ENCODE measurements around the gene CTRB1. TPM values are rescaled to one million over a fixed set of nuclear protein-coding genes. Genes with fewer than 3 reads are reported as not detected.

Gene CTRB1
- polyA plus RNA-seq (2012; ENCODE audit: missing spikeins), result not detected

- peak; percentile 42 for DNase-seq (ENCODE audit: insufficient read length)
- TF ChIP-seq POLR2A (IDR thresholded peaks at IDR 0.05; ENCODE audit: low read depth, low read length) (no peak), POLR2AphosphoS5 (IDR thresholded peaks at IDR 0.05; ENCODE audit: low read depth, low read length) (no peak), TAF1 (IDR thresholded peaks at IDR 0.05; ENCODE audit: borderline replicate concordance, low read depth, low read length) (no peak)
- no peak for FAIRE-seq
These were observed at the start of gene CTRB1 for GRCh38 chr16:75218256-75219076. Gene CTRB1, plus strand, starts transcription at chr16:75218988. Its CDS starts 20 bp downstream, at chr16:75219008.

- DNase-seq (ENCODE audit: insufficient read length) (no peak), FAIRE-seq (no peak)
- TF ChIP-seq POLR2A (IDR thresholded peaks at IDR 0.05; ENCODE audit: low read depth, low read length), result no peak
These were observed 48.8 kb upstream of the CTRB1 start for GRCh38 chr16:75169899-75170405.

- TF ChIP-seq TAF1 (IDR thresholded peaks at IDR 0.05; ENCODE audit: borderline replicate concordance, low read depth, low read length) (no peak), POLR2AphosphoS5 (IDR thresholded peaks at IDR 0.05; ENCODE audit: low read depth, low read length) (no peak), POLR2A (IDR thresholded peaks at IDR 0.05; ENCODE audit: low read depth, low read length) (no peak)
- FAIRE-seq (no peak), DNase-seq (ENCODE audit: insufficient read length) (no peak)
These were observed 46.2 kb upstream of the CTRB1 start for GRCh38 chr16:75172578-75172977.

- DNase-seq (ENCODE audit: insufficient read length) (no peak), FAIRE-seq (no peak)
- TF ChIP-seq TAF1 (IDR thresholded peaks at IDR 0.05; ENCODE audit: borderline replicate concordance, low read depth, low read length), result no peak
- no peak for TF ChIP-seq POLR2AphosphoS5 (IDR thresholded peaks at IDR 0.05; ENCODE audit: low read depth, low read length)
- no peak for TF ChIP-seq POLR2A (IDR thresholded peaks at IDR 0.05; ENCODE audit: low read depth, low read length)
These were observed 43.7 kb upstream of the CTRB1 start for GRCh38 chr16:75175074-75175473.

- TF ChIP-seq POLR2AphosphoS5 (IDR thresholded peaks at IDR 0.05; ENCODE audit: low read depth, low read length) (no peak), TAF1 (IDR thresholded peaks at IDR 0.05; ENCODE audit: borderline replicate concordance, low read depth, low read length) (no peak), POLR2A (IDR thresholded peaks at IDR 0.05; ENCODE audit: low read depth, low read length) (no peak)
- DNase-seq (ENCODE audit: insufficient read length), result no peak
- FAIRE-seq, result no peak
These were observed 41.9 kb upstream of the CTRB1 start for GRCh38 chr16:75176926-75177325.

- no peak for FAIRE-seq
- no peak for TF ChIP-seq POLR2AphosphoS5 (IDR thresholded peaks at IDR 0.05; ENCODE audit: low read depth, low read length)
- TF ChIP-seq POLR2A (IDR thresholded peaks at IDR 0.05; ENCODE audit: low read depth, low read length), result no peak
- no peak for TF ChIP-seq TAF1 (IDR thresholded peaks at IDR 0.05; ENCODE audit: borderline replicate concordance, low read depth, low read length)
These were observed 39.6 kb upstream of the CTRB1 start for GRCh38 chr16:75179208-75179607.

GRCh38 chr16:75181630-75182029 lies 37.2 kb upstream of the CTRB1 start:
- no peak for TF ChIP-seq TAF1 (IDR thresholded peaks at IDR 0.05; ENCODE audit: borderline replicate concordance, low read depth, low read length)
- no peak for FAIRE-seq
- no peak for DNase-seq (ENCODE audit: insufficient read length)

More at GRCh38 chr16:75179208-75179607, 39.6 kb upstream of the CTRB1 start:
- DNase-seq (ENCODE audit: insufficient read length), result no peak

- DNase-seq (ENCODE audit: insufficient read length) (no peak), FAIRE-seq (no peak)
- TF ChIP-seq TAF1 (IDR thresholded peaks at IDR 0.05; ENCODE audit: borderline replicate concordance, low read depth, low read length) (no peak), POLR2AphosphoS5 (IDR thresholded peaks at IDR 0.05; ENCODE audit: low read depth, low read length) (no peak), POLR2A (IDR thresholded peaks at IDR 0.05; ENCODE audit: low read depth, low read length) (no peak)
These were observed 29.8 kb upstream of the CTRB1 start for GRCh38 chr16:75188832-75189477.

GRCh38 chr16:75189638-75190245 lies 29.0 kb upstream of the CTRB1 start:
- DNase-seq (ENCODE audit: insufficient read length) (no peak), FAIRE-seq (no peak)
- no peak for TF ChIP-seq TAF1 (IDR thresholded peaks at IDR 0.05; ENCODE audit: borderline replicate concordance, low read depth, low read length)
- TF ChIP-seq POLR2AphosphoS5 (IDR thresholded peaks at IDR 0.05; ENCODE audit: low read depth, low read length), result no peak
- no peak for TF ChIP-seq POLR2A (IDR thresholded peaks at IDR 0.05; ENCODE audit: low read depth, low read length)

GRCh38 chr16:75192606-75193264 lies 26.1 kb upstream of the CTRB1 start:
- TF ChIP-seq TAF1 (IDR thresholded peaks at IDR 0.05; ENCODE audit: borderline replicate concordance, low read depth, low read length) (no peak), POLR2AphosphoS5 (IDR thresholded peaks at IDR 0.05; ENCODE audit: low read depth, low read length) (no peak)
- DNase-seq (ENCODE audit: insufficient read length), result no peak
- no peak for FAIRE-seq

GRCh38 chr16:75193265-75193650 lies 25.5 kb upstream of the CTRB1 start:
- no peak for FAIRE-seq
- TF ChIP-seq TAF1 (IDR thresholded peaks at IDR 0.05; ENCODE audit: borderline replicate concordance, low read depth, low read length) (no peak), POLR2AphosphoS5 (IDR thresholded peaks at IDR 0.05; ENCODE audit: low read depth, low read length) (no peak), POLR2A (IDR thresholded peaks at IDR 0.05; ENCODE audit: low read depth, low read length) (no peak)

More at GRCh38 chr16:75193265-75193650, 25.5 kb upstream of the CTRB1 start:
- DNase-seq (ENCODE audit: insufficient read length), result no peak
